Measurements from ENCODE around the gene CFAP44.

GRCh38 chr3:113428581-113428980 lies 12.7 kb downstream of the CFAP44 start:
- TF ChIP-seq NR2F2 (IDR thresholded peaks at IDR 0.05; ENCODE audit: borderline replicate concordance, low read depth) (no peak), SOX13 (IDR thresholded peaks at IDR 0.05) (no peak), SOX13 (CRISPR knock-in tag; conservative IDR thresholded peaks at IDR 0.05 in 1 of 2, IDR thresholded peaks at IDR 0.05 in 1 of 2) (no peak), ZBTB33 (CRISPR knock-in tag; IDR thresholded peaks at IDR 0.05) (no peak), HCFC1 (IDR thresholded peaks at IDR 0.05; ENCODE audit: low read depth, low read length) (no peak), FOXM1 (CRISPR knock-in tag; IDR thresholded peaks at IDR 0.05) (no peak), CTCF (CRISPR knock-in tag; IDR thresholded peaks at IDR 0.05) (no peak)

Measured in HepG2 (cell line).